Osteocyte (in vitro differentiated cells): ENCODE data around the gene TNNC1. TPM values are rescaled to one million over a fixed set of nuclear protein-coding genes. Genes with fewer than 3 reads are reported as not detected.

ENCODE experiments used
- DNase-seq: peaks from one replicate; pipeline ENCODE4 v3.0.0; 2021; ENCODE audit warnings: mixed read lengths; ENCODE audit not compliant: unreplicated experiment; ENCODE audit errors: extremely low spot score
- H3K27ac Mint-ChIP-seq: one replicate; pipeline ENCODE4 v1.8.0; 2021; ENCODE audit warnings: mild to moderate bottlenecking, mixed read lengths; ENCODE audit not compliant: unreplicated experiment
- H3K27me3 Mint-ChIP-seq: one replicate; pipeline ENCODE4 v1.8.0; 2021; ENCODE audit warnings: mixed read lengths; ENCODE audit not compliant: unreplicated experiment
- H3K36me3 Mint-ChIP-seq: one replicate; pipeline ENCODE4 v1.8.0; 2021; ENCODE audit warnings: mixed read lengths; ENCODE audit not compliant: unreplicated experiment
- H3K4me1 Mint-ChIP-seq: one replicate; pipeline ENCODE4 v1.8.0; 2021; ENCODE audit warnings: mixed read lengths; ENCODE audit not compliant: unreplicated experiment
- H3K4me3 Mint-ChIP-seq: one replicate; pipeline ENCODE4 v1.8.0; 2021; ENCODE audit warnings: mild to moderate bottlenecking, moderate library complexity, mixed read lengths; ENCODE audit not compliant: unreplicated experiment
- H3K9me3 Mint-ChIP-seq: one replicate; pipeline ENCODE4 v1.8.0; 2021; ENCODE audit warnings: mixed read lengths; ENCODE audit not compliant: unreplicated experiment
- CTCF ChIP-seq: fragments of 200-600 bp; sonication (generic); IDR thresholded peaks from 2 replicates; pipeline ENCODE4 v1.5.0; 2021; ENCODE audit warnings: antibody characterized with exemption, mild to moderate bottlenecking, moderate library complexity
- total RNA-seq: library from RNA; stranded (reverse); gene quantifications from 2 replicates; pipeline ENCODE4 v1.2.1, GENCODE V29; 2021

The TNNC1 gene
- total RNA-seq, 1 donor from 2014 or later, result not detected

DNA sequence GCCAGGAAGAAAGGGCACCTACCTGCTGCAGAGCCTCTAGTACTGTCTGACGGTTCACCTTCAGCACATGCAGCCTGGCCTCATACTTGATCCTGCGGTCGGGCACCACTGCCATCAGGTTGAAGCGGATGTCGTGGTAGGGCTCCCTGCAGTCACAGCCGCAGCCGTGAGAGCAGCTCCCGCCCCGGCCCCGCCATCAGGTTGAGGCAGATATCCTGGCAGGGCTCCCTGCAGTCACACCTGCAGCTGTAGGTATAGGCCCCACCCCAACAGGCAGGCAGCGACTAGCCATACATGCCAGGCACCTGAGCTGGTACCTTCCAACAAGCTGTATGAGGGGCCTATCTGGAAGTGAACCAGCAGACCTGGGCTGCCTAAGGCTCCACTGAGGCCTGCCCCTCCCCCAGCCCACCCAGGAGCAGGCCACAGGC is 47.6 kb downstream of the TNNC1 start:
- Mint-ChIP-seq H3K36me3 (peaks cover 32% of the 10 kb centered on the region), H3K9me3 (no peaks in the 10 kb centered on the region), H3K27ac (no peak overlapping the region), H3K27me3 (no peaks in the 10 kb centered on the region), H3K4me1 (peaks cover 20% of the 10 kb centered on the region), H3K4me3 (no peak overlapping the region)
- DNase-seq, result no peak
- no peak for TF ChIP-seq CTCF

DNA sequence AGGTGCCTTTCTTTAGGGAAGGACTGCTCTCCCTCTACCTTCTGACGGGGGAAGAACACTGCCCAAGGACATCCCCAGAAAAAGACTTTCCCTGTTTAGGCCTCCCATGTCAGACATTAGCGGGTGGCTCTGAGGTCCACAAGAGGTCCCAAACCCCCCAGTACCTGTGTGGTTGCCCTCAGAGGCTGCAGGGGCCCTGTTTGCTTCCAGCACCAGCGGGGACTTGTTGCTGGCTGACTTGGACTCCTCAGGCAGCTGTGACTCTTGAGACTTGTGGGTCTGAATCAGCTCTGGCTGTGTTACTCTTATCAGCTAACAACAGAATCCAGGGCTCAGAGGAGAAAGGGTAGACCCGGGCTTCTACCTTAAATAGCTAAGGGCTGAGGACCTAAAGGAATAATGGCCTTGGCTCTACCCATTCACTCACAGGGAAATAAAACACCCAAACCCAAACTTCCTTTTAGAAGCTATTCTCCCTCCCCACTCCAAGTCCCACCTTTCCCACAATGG is 48.2 kb downstream of the TNNC1 start:
- no peaks in the 10 kb centered on the region for H3K27me3 Mint-ChIP-seq

DNA sequence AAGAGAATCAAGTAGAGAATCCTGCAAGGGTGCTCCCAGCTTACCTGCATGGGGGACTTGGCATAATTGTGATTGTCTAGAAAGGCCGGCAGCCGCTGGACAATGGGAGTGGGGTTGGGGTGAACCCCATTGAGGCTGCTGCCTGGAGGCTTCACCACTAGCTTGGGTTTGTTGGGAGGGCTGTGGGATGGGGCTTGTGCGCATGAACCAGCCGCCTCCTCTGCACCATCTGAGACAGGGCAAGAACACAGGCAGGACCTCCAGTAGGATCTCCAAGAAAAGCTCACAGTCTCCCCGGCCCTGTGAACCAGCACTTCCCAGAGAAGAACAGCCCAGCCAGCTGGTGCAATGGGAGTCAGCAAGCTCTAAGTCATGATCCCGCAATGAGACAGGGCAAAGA is 48.8 kb downstream of the TNNC1 start:
- Mint-ChIP-seq H3K27ac (no peak overlapping the region), H3K9me3 (no peaks in the 10 kb centered on the region), H3K4me1 (peaks cover 15% of the 10 kb centered on the region), H3K4me3 (no peak overlapping the region), H3K36me3 (peaks cover 32% of the 10 kb centered on the region), H3K27me3 (no peaks in the 10 kb centered on the region)
- no peak for DNase-seq
- TF ChIP-seq CTCF, result no peak

More for the DNA sequence above, 48.2 kb downstream of the TNNC1 start:
- Mint-ChIP-seq H3K4me3 (no peak overlapping the region), H3K4me1 (peaks cover 15% of the 10 kb centered on the region), H3K9me3 (no peaks in the 10 kb centered on the region), H3K36me3 (peaks cover 32% of the 10 kb centered on the region), H3K27ac (no peak overlapping the region)
- DNase-seq, result no peak
- no peak for TF ChIP-seq CTCF

GRCh38 chr3:52404391-52404790 is 49.5 kb downstream of the TNNC1 start:
- no peak for DNase-seq
- H3K27me3 Mint-ChIP-seq, result no peaks in the 10 kb centered on the region
- no peak for TF ChIP-seq CTCF
- no peak overlapping the region for H3K4me3 Mint-ChIP-seq
- H3K9me3 Mint-ChIP-seq, result no peaks in the 10 kb centered on the region
- H3K4me1 Mint-ChIP-seq, result peaks cover 15% of the 10 kb centered on the region
- H3K36me3 Mint-ChIP-seq, result peaks cover 32% of the 10 kb centered on the region
- no peak overlapping the region for H3K27ac Mint-ChIP-seq

- no peak overlapping the region for H3K4me3 Mint-ChIP-seq
- H3K36me3 Mint-ChIP-seq, result peaks cover 32% of the 10 kb centered on the region
- DNase-seq, result no peak
- TF ChIP-seq CTCF, result no peak
- no peaks in the 10 kb centered on the region for H3K27me3 Mint-ChIP-seq
- no peaks in the 10 kb centered on the region for H3K9me3 Mint-ChIP-seq
- H3K27ac Mint-ChIP-seq, result no peak overlapping the region
- H3K4me1 Mint-ChIP-seq, result peaks cover 11% of the 10 kb centered on the region
These were observed 49.9 kb downstream of the TNNC1 start for GRCh38 chr3:52403955-52404354.
